ENCODE data around the gene BRI3BP.

The BRI3BP gene, protein sequence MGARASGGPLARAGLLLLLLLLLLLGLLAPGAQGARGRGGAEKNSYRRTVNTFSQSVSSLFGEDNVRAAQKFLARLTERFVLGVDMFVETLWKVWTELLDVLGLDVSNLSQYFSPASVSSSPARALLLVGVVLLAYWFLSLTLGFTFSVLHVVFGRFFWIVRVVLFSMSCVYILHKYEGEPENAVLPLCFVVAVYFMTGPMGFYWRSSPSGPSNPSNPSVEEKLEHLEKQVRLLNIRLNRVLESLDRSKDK

DNA sequence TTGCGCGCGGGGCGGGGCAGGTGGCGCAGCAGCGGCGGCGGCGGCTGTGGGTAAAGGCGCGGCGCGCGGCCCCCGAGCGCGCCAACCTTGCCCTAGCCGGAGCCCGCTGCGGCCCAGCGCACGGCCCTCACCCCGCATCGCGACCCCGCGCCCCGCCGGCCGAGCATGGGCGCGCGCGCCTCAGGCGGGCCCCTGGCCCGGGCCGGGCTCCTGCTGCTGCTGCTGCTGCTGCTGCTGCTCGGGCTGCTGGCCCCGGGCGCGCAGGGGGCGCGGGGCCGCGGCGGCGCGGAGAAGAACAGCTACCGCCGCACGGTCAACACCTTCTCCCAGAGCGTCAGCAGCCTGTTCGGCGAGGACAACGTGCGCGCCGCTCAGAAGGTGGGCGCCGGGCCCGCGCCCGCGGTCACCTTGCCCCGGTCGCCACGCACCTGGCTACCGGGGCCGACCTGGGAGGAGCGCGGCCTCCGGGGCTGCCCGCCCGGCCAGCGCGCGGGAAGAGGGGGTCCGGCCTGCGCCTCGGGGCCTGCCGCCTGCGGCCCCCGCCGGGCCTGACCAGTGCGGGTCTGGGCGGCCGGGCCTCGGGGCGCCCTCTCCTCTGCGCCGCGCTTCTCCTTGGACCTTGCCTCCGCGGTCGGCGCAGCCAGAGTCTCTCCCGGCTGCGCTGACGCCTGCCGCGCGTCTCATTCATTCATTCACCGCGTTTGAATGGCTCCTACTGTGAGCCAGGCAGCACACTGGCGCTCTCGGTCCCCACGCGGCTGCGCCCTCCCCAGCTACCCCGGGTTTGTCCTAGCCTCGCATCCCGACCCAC, at the start of gene BRI3BP:
Gene BRI3BP (plus strand): TSS at position 20 of the 811 bp plus-strand sequence. CDS start 146 bp downstream, at position 166.
- peak; percentile 43 for DNase-seq

DNA sequence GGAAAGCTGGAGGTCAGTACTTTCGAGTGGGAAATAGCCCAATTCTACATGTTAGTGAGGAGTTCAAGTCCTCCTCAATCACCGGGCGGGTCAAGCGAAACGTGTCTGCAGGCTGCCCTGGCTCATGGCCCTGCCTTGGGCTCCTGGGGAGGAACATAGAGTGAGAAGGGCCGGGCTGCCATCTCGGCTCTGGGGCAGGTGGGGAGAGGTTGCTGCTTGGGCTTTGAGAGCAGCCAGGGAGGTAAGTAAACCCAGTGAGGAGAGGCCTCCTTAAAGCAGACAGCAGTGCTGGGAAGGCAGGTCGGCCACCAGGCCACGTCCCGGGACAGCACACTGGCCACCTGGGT, 47.0 kb upstream of the BRI3BP start:
- no peak for DNase-seq

DNA sequence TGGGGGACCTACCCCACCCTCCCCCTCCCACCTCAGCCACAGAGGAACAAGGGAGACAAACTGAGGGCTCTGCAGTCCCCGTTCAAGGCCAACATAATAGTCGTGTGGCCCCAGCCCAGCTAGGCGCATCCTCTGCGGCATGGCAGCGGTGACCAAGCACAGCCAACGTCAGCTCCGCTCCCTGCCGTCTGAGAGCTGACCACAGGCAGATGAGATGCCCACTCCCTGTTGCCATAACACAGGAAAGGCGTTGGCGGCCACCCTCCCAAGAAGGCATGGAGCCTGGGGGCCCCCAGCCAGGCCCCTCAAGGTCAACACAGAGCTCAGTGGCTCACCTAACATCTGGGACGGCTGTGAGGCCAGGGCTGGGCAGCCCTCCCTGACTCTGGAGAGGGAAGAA, 46.4 kb upstream of the BRI3BP start:
- DNase-seq, result no peak

DNA sequence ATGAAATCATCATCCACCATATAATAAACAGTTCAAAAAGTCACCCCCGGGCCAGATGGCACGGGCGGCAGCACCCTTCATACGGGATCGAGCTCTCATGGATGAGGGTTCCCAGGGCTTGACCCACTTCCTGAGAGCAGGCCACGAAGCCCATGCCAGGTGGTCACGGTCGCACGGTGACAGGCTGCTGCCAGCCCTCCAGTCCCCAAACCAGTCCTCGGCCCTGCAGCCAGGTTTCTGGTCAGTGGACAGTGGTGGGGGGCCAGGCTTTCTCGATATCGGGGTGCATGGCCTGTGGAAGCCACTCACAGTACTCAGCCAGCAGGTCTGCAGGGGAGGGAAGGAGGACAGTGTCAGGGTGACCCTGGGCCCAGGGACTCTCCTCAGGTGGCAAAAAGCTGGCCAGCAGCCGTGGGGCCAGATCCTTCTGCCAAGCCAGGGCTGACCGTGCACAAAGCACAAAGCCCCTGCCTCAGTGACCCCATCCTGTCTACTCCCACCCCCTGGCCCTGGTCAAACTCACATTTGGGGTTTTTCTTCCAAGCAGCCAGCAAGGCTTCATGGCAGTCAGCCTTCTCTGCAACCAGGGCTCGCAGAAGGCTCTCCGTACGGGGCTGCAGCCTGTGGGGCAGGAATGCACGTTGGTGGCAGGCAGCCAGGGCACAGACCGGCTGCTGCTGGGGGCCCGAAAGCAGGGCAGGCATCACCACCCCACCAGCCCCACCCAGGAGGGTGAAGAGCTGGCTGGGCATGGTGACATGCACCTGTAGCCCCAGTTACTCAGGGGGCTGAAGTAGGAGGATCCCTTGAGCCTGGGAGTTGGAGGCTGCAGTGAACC, 45.7 kb upstream of the BRI3BP start:
- DNase-seq, result no peak

DNA sequence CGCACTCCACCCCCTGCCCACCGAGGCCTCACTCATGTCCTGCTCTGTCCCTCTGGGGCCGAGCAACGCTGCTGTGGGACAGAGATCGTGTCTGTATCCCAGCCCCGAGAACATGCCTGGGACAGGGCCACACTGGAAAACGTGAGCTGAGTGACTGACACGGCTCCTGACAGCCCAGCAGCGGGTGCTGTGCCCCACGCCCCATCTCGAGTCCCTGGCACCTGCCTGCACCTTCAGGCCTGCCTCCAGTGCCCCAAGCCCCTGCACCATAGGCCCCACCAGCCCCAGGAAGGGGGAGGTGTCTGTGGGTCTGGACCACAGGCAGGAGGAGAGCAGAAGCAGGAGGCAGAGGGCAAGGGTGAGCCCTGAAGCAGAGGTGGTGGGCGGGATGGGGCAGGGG, 44.4 kb upstream of the BRI3BP start:
- no peak for DNase-seq

DNA sequence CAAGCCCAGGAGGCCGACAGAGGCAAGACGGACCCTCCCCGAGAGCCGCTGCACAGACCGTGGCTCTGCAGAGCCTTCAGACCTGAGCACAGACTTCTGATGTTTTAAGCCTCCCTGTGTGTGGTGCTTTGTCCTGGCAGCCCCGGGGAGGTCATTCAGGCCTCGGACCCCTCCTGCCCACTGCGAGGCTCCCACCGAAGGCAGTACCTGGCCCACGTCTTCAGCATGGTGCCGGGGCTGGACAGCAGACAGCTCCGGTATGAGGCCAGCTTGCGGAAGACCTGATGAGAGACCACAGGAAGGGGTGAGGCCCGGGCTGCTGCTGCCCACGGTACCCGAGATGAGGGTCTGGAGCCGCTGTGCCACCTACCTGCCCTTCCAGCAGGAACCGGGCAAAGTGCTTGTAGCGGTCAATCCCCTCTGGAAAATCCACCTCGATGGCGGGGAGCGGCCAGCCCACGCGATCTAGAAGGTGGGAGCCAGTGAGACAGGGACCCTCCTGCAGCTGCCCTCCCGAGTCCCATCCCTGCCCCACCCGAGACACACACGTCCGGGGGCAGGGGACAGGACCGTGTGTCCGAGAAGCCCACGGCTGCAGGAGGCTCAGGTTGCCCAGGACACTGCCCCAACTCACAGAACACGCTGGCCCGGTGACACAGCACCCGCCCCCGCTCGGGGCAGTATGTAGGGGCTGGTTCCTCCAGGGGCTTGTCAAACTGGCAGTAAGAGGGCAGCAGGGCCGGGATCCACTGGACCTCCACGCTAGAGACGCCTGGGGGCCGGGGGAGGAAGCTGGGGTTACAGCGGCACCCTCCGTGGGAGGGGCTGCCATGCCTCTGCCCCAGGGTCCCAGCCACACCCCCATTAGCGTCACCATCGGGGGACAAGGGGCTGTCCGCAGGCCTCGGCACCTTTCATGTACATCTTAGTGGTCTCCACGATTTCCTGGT, 43.4 kb upstream of the BRI3BP start:
- no peak for DNase-seq

DNA sequence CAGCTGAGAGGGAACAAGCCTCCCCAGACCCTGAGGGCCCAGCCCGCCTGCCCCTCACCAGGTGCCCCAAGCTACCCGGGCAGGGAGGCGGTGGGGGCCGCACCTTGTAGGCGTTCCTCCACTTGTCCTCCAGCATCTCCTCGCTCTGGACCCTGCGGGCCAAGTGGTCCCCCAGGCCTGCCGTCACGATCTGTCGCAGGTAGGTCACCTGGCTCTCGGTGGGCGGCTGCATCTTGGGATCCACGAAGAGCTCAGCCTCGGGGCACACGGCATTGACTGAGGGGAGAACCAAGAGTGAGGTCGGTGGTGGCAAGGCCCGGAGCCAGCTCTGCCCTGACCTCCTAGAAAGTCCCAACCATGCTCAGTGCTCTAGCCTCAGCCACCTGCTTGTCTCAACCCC, 41.1 kb upstream of the BRI3BP start:
- DNase-seq, result no peak

DNA sequence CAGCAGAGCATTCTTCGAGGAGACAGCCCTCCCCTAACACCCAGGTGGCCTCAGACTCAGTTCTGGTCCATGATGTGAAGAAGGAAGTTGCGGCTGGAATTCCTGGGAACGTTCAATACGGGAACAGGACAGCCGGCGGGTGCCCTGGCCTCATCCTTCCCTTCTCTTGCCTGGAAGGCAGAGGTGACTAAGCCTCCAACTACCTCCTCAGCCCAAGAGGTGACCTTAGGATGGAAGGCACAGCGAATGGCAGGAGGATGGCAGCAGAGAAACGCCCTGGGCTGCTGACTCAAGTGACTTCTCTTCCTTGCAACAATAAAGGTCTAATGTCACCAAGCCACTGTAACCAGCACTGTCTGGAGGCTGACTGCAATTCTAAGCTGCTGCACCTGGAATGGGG, 40.6 kb upstream of the BRI3BP start:
- no peak for DNase-seq

DNA sequence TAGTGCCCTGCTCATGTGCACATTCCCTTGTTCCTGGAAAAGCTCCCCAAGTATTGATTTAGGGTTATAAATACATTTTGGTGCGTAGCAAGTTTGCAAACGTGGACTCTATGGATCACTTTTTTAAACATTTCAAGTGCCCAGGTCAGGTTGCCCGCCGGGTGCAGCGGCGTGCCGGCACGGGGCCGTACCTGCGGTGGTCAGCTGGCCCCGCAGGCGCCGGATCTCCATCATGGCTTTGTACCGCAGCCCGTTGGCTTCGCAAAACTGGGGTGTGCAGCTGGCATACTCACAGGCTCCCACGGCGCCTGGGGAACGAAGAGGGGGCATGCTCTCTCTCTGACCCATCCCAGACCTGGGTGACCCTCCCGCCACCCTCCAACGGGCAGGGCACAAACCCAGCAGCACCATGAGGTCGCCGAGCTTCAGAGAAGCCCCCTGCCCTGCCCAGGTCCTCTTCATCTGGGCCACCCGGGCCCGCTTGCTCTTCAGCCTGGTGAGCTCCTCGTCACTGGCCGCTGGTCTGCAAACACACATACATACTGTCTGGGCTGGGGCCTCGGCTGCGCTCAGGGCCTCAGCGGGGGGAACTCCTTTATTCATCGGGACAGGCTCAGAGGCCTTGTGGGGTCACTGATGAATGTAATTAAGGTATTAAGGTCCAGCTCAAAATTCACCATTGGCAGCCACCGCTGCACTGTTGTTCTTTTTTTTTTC, 39.6 kb upstream of the BRI3BP start:
- DNase-seq, result no peak

DNA sequence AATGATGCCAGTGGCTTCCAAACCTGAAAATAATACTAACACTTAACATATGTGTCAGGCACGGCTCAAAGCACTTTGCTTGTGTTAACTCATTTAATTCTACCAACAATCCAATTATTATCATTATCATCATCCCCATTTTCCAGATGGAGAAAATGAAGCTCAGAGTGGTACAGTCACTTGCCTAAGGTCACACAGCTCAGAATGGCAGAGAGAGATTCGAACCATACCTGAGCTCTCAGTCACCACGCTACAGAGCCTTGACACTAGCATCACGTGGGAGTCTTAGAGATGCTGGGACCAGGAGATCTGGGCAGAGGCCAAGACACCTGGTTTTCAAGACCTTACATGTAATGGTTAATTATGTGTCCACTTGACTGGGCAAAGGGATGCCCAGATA, 38.7 kb upstream of the BRI3BP start:
- DNase-seq, result no peak

DNA sequence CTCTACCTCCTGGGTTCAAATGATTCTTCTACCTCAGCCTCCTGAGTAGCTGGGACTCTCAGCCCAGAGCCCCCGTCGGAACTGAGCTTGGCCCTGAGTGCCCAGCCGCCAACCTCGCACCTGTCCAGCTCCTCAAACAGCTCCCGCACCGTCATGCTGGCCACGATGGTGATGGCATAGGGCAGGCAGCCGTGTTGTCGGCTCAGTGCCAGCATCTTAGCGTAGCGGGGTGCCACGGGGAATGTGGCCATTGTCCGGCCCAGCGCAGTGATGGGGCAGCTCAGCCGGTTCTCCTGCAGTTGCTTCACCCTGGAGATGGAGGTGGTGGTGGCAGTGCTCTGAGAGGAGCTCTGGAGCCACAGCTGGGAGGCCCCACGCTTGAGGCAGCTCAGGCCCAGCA, 36.9 kb upstream of the BRI3BP start:
- DNase-seq, result no peak

DNA sequence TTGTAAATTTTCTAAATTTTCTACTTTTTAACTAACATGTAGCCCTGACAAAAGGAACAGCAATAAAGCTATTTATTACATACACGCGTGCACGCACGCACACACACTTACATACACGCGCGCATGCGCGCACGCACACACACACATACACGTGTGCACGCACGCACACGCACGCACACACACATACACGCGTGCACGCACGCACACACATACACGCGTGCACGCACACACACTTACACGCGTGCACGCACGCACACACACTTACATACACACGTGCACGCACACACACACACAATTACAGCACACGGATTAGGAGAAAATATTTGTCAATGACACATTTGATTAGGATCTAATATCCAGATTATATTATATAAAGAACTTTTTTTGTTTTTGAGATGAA, 32.4 kb upstream of the BRI3BP start:
- no peak for DNase-seq

DNA sequence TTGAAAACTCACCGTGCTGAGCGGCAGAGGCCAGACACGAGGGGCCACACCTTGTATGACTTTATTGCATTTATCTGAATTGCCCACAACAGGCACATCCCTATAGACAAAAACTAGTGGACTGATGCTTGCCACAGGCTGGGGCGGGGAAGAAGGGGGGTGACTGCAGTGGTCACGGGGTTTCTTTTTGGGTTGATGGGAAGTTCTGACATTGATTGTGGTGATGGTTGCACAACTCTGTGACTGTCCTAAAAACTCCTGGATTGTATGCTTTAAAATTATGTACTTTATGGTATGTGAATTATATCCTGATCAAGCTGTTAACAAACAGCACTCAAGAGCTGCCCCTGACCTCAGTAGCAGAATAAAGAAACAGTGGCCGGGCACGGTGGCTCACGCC, 30.2 kb upstream of the BRI3BP start:
- DNase-seq, result no peak

DNA sequence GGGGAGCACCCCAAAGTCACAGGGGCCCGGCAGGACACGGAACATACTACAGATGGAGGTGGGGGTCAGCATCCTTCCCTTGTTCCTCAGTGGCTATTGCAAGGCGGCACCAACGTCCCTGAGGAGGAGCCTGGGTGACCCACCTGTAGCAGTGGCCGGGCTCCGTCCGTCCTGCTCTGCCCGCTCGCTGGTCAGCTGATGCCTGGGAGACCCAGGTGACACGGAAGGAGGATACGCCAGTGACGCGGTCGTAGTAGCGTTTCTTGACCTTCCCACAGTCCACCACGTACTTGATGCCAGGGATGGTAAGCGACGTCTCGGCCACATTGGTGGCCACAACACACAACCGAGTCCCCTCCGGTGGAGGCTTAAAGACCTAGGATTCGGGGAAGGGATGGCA, 29.2 kb upstream of the BRI3BP start:
- no peak for DNase-seq

DNA sequence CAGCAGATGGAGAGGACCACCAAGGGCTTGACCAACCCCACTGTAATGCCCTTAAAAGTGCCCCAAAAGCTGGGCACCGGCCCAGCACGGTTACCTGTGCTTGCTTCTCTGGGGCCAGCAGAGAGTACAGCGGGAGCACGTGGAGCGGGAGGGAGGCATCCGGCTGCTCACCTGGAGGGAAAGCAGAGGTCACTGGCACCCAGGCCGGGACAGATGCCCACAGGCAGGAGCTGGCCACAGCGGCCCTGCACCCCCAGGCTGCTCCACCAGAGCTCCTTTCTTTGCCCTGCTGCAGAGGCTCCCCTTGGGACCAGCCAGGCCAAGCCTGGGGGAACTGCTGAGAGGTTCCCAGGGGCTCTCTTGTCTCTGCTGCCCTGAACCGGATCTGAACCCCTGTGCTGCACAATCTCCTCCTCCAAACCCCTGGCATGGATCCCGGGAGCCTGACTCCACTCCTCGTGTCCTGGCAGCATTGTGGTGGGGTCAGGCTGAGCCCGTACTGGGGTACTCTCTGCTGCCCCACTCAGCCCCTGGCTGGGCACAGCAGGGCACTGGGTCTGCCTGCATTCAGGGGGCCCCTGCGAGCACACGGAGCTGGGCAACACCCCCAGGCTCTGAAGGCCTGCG, 28.5 kb upstream of the BRI3BP start:
- no peak for DNase-seq

DNA sequence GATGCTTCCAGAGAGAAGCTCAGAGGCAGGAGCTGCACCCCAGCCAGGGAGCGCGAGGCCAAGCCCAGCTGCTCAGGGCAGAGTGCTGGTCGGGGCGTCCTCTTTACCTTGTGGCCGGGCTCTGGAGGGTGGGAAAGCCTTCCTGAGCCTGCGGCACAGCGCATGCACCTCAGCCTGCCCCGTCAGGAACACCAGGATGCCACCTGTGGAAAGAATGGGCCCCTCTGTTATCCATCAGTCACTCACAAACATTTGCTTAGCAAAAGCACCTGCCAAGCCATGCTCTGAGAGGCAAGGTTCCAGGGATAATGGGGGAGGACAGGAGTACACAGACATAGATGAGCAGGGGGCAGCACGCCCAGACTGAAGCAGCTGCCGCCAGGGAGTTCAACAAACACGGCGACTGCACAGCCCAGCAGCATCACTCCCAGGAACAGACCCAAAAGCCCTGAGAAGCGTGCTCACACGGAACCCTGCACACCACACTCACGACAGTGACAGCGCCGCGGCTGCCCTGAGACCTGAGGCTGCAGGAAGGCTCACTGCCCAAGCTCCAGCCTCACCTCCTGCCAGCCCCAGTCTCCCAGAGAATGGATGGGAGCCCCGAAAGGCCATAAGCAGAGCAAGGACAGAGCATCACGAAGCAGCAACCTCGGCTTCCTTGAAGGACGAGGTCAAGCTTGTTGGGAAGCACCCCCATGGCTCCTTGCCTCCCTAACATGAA, 26.3 kb upstream of the BRI3BP start:
- DNase-seq, result peak; percentile 6

DNA sequence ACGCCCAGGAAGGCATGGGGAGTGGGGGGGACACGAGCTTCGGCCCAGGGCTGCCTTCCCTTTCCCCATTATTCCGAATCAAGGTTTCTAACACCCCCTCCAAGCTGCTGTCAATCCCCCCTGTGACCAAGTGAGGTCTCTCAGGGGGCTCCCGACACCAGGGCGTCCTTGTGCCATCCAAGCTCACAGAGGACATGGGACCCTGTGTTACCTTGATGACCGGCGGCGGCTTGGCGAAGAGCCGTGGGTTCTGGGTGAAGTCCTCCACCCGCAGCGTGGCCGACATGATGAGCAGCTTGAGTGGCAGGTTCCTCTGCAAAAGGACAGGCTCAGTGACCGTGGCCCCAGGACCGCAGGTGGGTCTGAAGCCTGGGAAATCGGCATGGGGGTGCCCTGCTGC, 24.8 kb upstream of the BRI3BP start:
- no peak for DNase-seq

DNA sequence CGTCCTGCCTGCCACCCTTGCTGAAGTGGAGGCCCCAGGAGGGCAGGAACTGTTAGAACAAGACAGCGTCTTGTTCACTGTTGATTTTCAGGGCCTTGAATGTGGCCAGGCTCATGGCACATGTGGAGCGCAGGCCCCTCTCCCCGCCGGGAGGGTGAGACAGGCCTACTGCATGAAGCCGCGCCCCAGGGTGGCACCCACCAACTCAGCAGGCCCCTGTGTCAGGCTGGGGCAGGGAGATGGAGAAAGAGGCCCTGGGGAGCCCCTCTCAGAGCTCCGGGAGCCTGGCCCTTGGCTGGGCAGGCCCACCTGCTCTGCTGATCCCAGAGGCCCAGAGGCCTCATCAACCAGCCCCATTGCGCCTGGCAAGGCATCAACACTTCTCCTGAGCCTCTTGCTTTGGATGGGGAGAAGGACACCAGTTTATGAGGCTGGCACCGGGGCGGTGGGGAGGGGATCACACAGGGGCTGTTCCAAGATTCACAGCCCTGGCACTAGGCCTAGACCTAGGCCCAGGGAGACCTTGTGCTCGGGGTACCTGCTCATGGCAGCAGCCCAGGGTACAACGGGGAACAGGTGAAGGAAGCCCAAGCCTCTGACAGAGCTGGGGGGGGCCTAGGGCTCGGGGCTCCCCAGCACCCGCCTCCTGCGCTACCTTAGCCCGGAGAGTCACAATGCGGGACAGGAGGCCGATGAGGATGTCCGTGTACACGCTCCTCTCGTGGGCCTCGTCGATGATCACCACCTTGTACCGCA, 22.6 kb upstream of the BRI3BP start:
- no peak for DNase-seq

DNA sequence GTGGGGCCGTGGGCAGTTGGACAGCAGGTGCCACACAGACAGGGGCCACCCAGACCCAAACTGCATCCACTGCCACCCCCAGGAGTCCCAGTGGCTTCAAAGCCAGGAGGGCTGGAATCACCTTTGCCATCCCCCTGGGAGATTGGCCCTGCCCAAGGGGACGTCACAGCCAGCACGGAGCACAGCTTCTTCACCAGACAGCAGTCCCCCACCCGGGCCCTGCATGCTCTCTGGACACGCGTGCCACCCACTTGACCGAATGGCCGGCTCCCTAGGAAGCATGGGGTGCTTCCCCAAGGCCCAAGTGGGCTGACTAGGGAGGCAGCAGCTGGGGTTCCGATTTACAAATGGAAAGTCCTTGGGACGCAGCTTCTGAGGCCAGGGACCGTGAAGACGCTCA, 21.8 kb upstream of the BRI3BP start:
- no peak for DNase-seq

DNA sequence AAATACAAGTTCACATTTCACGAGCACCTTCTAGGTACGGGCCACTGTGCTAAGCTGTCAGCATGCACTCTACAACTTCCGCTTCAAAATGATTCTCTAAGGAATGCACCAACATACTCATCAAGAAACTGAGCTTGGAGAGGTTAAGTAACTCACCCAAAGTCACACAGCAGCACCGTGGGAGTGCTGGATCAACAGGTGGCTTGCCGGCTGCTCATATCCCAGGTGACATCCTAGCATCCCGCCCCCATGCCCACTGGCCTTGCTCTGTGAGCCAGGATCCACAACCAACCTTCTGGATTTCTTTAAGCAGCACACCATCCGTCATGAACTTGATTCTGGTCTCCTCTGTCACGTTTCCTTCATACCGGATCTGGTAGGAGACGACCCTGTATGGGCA, 21.2 kb upstream of the BRI3BP start:
- DNase-seq, result no peak

All from NCI-H774 (cell line).